MM.1S (cell line): ENCODE results near the gene PTPN3.

Experiments used
- DNase-seq: peaks from one replicate; pipeline ENCODE4 v3.0.0-alpha.2; 2015
- H2AFZ ChIP-seq: fragments of 300-600 bp; sonication (generic); 2 replicates; pipeline ENCODE4 v1.6.0; 2016; ENCODE audit warnings: antibody characterized with exemption, low read length
- H3F3A ChIP-seq: fragments of 300-600 bp; sonication (generic); 2 replicates; pipeline ENCODE4 v1.6.1; 2016; ENCODE audit warnings: mild to moderate bottlenecking, antibody characterized with exemption, low read length, moderate library complexity, mixed read lengths; ENCODE audit not compliant: insufficient read depth
- H3K27ac ChIP-seq: fragments of 300-600 bp; sonication (generic); 2 replicates; pipeline ENCODE4 v1.5.1; 2016; ENCODE audit warnings: mild to moderate bottlenecking, low read length
- H3K27me3 ChIP-seq: fragments of 300-600 bp; sonication (generic); replicated peaks from 2 replicates; pipeline ENCODE4 v1.6.0; 2016; ENCODE audit warnings: low read length; ENCODE audit not compliant: insufficient read depth
- H3K36me3 ChIP-seq: fragments of 300-600 bp; sonication (generic); replicated peaks from 2 replicates; pipeline ENCODE4 v1.6.1; 2016; ENCODE audit warnings: mild to moderate bottlenecking, low read length, mixed read lengths; ENCODE audit not compliant: insufficient read depth
- H3K4me1 ChIP-seq: fragments of 300-600 bp; sonication (generic); 2 replicates; pipeline ENCODE4 v1.6.1; 2016; ENCODE audit warnings: low read length, mixed read lengths
- H3K4me2 ChIP-seq: fragments of 300-600 bp; sonication (generic); 2 replicates; pipeline ENCODE4 v1.6.0; 2016; ENCODE audit warnings: low read depth, low read length
- H3K4me3 ChIP-seq: fragments of 300-600 bp; sonication (generic); 2 replicates; pipeline ENCODE4 v1.5.1; 2016; ENCODE audit warnings: low read length, mixed read lengths
- H3K79me2 ChIP-seq: fragments of 300-600 bp; sonication (generic); 2 replicates; pipeline ENCODE4 v1.6.1; 2016; ENCODE audit warnings: mixed run types, low read length, mixed read lengths
- H3K9ac ChIP-seq: fragments of 300-600 bp; sonication (generic); 2 replicates; pipeline ENCODE4 v1.6.1; 2016; ENCODE audit warnings: low read length, mixed read lengths
- H3K9me2 ChIP-seq: fragments of 300-600 bp; sonication (generic); replicated peaks from 2 replicates; pipeline ENCODE4 v1.6.1; 2016; ENCODE audit warnings: mild to moderate bottlenecking, low read length, mixed read lengths; ENCODE audit not compliant: insufficient read depth
- H3K9me3 ChIP-seq: fragments of 300-600 bp; sonication (generic); replicated peaks from 2 replicates; pipeline ENCODE4 v1.6.1; 2016; ENCODE audit warnings: mild to moderate bottlenecking, low read length, mixed read lengths; ENCODE audit not compliant: insufficient read depth
- H4K20me1 ChIP-seq: fragments of 300-600 bp; sonication (generic); 2 replicates; pipeline ENCODE4 v1.6.1; 2016; ENCODE audit warnings: mild to moderate bottlenecking, low read length, moderate library complexity, mixed read lengths; ENCODE audit not compliant: insufficient read depth
- EZH2 ChIP-seq: fragments of 300-600 bp; sonication (generic); optimal IDR thresholded peaks from 2 replicates; pipeline ENCODE3; 2017; ENCODE audit warnings: low read depth, mild to moderate bottlenecking, antibody characterized with exemption, low read length, mixed read lengths
- EZH2phosphoT487 ChIP-seq: fragments of 300-600 bp; sonication (generic); IDR thresholded peaks from 2 replicates; pipeline ENCODE4 v1.6.1; 2018; ENCODE audit warnings: antibody characterized with exemption, low read length
- TF ChIP-seq, protein P1 (sequence below): fragments of 300-600 bp; sonication (generic); IDR thresholded peaks from 2 replicates; pipeline ENCODE4 v1.5.1; 2016; ENCODE audit warnings: antibody characterized with exemption, low read length, mixed read lengths

PTPN3 gene

GRCh38 chr9:109382182-109382581, 115.9 kb downstream of the PTPN3 start:
- H3K9ac ChIP-seq: no peak overlapping the region
- no peaks in the 10 kb centered on the region for H3F3A ChIP-seq
- TF ChIP-seq EZH2: no peak
- TF ChIP-seq, protein P1, sequence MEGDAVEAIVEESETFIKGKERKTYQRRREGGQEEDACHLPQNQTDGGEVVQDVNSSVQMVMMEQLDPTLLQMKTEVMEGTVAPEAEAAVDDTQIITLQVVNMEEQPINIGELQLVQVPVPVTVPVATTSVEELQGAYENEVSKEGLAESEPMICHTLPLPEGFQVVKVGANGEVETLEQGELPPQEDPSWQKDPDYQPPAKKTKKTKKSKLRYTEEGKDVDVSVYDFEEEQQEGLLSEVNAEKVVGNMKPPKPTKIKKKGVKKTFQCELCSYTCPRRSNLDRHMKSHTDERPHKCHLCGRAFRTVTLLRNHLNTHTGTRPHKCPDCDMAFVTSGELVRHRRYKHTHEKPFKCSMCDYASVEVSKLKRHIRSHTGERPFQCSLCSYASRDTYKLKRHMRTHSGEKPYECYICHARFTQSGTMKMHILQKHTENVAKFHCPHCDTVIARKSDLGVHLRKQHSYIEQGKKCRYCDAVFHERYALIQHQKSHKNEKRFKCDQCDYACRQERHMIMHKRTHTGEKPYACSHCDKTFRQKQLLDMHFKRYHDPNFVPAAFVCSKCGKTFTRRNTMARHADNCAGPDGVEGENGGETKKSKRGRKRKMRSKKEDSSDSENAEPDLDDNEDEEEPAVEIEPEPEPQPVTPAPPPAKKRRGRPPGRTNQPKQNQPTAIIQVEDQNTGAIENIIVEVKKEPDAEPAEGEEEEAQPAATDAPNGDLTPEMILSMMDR: no peak
- TF ChIP-seq EZH2phosphoT487: no peak
- H3K4me2 ChIP-seq: no peak overlapping the region
- H3K9me3 ChIP-seq: no peaks in the 10 kb centered on the region
- no peak overlapping the region for H3K4me3 ChIP-seq
- DNase-seq: no peak
- no peaks in the 10 kb centered on the region for H3K27me3 ChIP-seq
- H3K9me2 ChIP-seq: no peaks in the 10 kb centered on the region
- H2AFZ ChIP-seq: no peak overlapping the region
- no peaks in the 10 kb centered on the region for H4K20me1 ChIP-seq
- H3K79me2 ChIP-seq: no peaks in the 10 kb centered on the region
- no peak overlapping the region for H3K27ac ChIP-seq
- H3K36me3 ChIP-seq: no peaks in the 10 kb centered on the region
- peaks cover 5% of the 10 kb centered on the region; the same call in 1 of the 2 replicates for H3K4me1 ChIP-seq

GRCh38 chr9:109381011-109381729, 116.9 kb downstream of the PTPN3 start:
- no peak for DNase-seq
- no peak overlapping the region for H3K27ac ChIP-seq
- no peak for TF ChIP-seq EZH2phosphoT487
- TF ChIP-seq EZH2: no peak
- TF ChIP-seq, protein P1: no peak
- no peaks in the 10 kb centered on the region for H4K20me1 ChIP-seq
- H3K4me2 ChIP-seq: no peak overlapping the region
- no peak overlapping the region for H3K4me3 ChIP-seq
- H3K4me1 ChIP-seq: peaks cover 4% of the 10 kb centered on the region; the same call in 1 of the 2 replicates
- H3F3A ChIP-seq: no peaks in the 10 kb centered on the region
- H3K9me2 ChIP-seq: no peaks in the 10 kb centered on the region
- H3K27me3 ChIP-seq: no peaks in the 10 kb centered on the region
- H2AFZ ChIP-seq: no peak overlapping the region
- H3K36me3 ChIP-seq: no peaks in the 10 kb centered on the region
- no peak overlapping the region for H3K9ac ChIP-seq
- H3K9me3 ChIP-seq: no peaks in the 10 kb centered on the region
- no peaks in the 10 kb centered on the region for H3K79me2 ChIP-seq

DNA sequence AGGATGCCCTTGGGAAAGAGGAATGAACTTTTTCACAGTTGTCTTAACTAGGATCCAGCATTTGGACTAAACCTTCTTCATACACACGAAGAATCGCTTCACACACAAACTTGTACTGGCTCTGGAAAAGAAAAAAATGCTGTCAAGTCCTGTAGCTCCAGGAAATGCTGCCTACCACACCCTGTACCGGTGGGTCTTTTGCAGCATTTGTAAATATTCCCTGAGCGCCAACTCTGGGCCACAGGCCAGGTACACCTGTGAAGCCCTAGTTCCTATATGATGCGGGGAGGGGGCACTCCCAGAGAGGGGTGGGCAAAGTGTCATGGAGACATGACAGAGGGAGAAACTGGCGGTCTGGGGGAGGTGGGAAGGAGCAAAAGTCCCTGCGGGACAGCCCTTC, 118.6 kb downstream of the PTPN3 start:
- H3K4me2 ChIP-seq: no peak overlapping the region
- H3K36me3 ChIP-seq: no peaks in the 10 kb centered on the region
- DNase-seq: no peak
- TF ChIP-seq EZH2: no peak
- TF ChIP-seq, protein P1: no peak
- TF ChIP-seq EZH2phosphoT487: no peak
- no peaks in the 10 kb centered on the region for H3K4me1 ChIP-seq
- no peaks in the 10 kb centered on the region for H3K27me3 ChIP-seq
- H3K9ac ChIP-seq: no peak overlapping the region
- H3K4me3 ChIP-seq: no peak overlapping the region
- H3K9me2 ChIP-seq: no peaks in the 10 kb centered on the region
- H3K79me2 ChIP-seq: no peaks in the 10 kb centered on the region
- H2AFZ ChIP-seq: no peak overlapping the region
- no peaks in the 10 kb centered on the region for H3F3A ChIP-seq
- no peaks in the 10 kb centered on the region for H4K20me1 ChIP-seq
- H3K27ac ChIP-seq: no peak overlapping the region
- no peaks in the 10 kb centered on the region for H3K9me3 ChIP-seq
